Amniotic stem cell (primary cell): ENCODE measurements around the gene GABRG3.
"Not testable (repeated sequence)": the region's sequence is repeated elsewhere in the genome, so short reads cannot be mapped to it uniquely, and the experiment has no call there.

Experiments used
- DNase-seq: peaks from one replicate; lab custom pipeline; 2025; lab: John Stamatoyannopoulos, UW

The GABRG3 gene

GRCh38 chr15:27339138-27339537, 368.2 kb downstream of the GABRG3 start:
- DNase-seq: no peak

- no peak for DNase-seq
These were observed 370.9 kb downstream of the GABRG3 start for GRCh38 chr15:27341780-27342343.

- no peak for DNase-seq
These were observed 372.0 kb downstream of the GABRG3 start for GRCh38 chr15:27342991-27343390.

- no peak for DNase-seq
These were observed 381.2 kb downstream of the GABRG3 start for GRCh38 chr15:27352136-27352535.

DNA sequence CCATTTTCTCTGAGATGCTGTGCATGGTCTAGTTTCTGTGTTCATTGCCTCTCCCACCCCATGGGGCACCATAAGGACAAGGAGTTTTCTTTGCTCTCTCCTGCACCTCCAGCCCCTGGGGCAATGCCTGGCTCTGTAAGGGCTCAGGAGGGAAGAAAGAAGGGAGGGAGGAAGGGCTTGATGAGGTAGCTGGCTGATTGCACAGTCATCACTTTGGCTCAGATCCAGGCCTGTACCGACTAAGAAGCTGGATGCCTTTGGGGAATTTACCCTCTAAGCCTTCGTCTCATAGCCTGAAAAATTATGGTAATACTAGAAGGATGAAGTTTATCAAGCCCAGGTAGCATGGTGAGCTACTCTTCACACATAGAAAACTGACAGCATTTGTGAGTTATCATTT, 382.9 kb downstream of the GABRG3 start:
- DNase-seq: no peak

GRCh38 chr15:27358751-27359434, 387.9 kb downstream of the GABRG3 start:
- DNase-seq: no peak

GRCh38 chr15:27359586-27359985, 388.6 kb downstream of the GABRG3 start:
- DNase-seq: no peak

GRCh38 chr15:27360316-27360715, 389.3 kb downstream of the GABRG3 start:
- DNase-seq: no peak

DNA sequence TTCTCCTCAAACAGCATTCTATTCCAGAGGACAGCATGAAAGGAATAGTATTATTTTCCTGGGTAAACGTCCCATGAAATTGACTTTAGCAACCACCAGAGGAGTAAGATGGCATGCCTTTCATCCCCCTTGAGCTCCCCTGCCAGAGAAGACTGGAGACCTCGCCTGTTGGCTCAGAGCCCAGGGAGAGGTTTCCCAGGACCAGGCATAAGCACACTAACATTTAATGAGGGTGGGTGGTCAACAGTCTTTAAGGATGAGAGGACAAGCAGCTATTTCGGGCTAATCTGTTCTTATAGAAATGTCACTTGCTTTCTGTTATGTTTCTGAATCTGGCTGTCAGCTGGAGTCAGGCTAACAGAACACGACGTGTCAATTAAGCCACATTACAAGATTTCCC, 390.5 kb downstream of the GABRG3 start:
- DNase-seq: no peak

- DNase-seq: no peak
These were observed 394.5 kb downstream of the GABRG3 start for GRCh38 chr15:27365456-27365855.

DNA sequence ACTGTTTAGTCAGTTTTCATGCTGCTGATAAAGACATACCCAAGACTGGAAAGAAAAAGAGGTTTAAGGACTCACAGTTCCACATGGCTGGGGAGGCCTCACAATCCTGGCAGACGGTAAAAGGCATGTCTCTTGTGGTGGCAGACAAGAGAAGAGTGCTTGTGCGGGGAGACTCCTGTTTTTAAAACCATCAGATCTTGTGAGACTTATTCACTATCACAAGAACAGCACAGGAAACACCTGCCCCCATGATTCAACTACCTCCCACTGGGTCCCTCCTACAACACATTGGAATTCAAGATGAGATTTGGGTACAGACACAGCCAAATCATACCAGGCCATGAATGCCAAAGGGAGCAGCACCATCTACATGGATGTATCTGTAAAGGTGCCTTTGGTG, 406.4 kb downstream of the GABRG3 start:
- DNase-seq: not testable (repeated sequence)

DNA sequence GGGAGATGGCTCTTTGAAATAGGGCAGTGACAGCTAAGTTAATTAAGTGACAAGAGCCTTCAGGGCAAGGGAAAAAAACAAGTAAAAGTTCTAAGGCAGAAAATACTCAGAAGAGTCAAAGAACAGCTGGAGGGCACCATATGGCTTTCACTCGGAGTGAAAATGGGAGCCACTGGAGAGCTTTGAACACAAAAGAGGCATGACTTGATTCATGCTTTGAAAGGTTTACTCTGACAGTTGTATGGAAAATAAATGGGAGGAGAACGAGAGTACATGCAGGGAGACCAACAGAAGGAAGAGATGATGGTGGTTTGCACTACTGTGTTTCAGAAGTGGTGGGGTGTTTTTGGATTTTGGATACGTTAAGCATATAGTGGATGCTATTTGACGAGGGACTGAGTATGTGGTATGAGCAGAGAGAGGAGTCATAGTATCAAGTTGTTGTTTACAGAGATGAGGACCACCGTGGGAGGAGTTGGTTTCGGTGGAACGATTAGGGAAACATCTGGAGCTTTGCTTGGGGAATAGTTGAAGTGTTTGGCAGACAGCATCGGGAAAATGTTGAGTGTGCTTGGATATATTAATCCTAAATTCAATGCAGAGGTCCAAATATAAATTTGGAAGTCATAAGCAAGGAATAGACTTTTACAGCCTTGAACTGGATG, 411.5 kb downstream of the GABRG3 start:
- no peak for DNase-seq

DNA sequence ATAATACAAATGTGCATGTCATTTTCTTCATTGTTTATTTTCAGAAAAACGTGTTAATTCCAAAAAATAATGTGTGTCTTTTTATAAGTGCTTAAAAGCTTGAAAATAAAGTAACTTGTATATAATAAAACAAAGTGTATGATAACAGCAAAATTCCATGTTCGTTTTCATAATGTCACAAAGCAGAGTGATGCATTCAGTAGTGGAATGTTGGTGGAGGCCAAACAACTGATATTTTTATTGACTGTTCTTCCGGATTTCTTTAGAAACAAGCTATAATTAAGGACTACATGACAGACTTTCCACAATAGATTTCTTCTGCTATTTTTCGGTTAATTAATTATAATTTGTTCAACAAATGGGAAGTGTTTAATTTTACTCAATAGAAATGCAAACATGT, 412.7 kb downstream of the GABRG3 start:
- no peak for DNase-seq

GRCh38 chr15:27392163-27392562, 421.2 kb downstream of the GABRG3 start:
- no peak for DNase-seq

DNA sequence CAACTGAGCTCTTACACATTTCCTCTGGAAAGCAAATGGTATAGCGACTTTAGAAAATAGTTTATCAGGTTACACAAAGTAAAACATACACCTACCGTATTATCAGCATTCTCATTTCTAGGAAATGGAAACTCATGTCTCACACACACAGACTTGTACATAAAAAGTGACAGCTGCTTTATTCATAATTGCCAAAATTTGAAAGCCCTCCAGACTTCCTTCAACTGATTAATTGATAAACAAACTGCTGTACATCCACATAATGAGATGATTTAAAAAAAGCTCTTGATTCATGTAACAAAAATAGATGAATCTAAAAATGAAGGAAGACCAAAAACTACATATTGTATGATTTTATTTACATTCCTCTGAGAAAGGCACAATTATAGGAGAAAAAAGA, 425.5 kb downstream of the GABRG3 start:
- DNase-seq: no peak

GRCh38 chr15:27396996-27397395, 426.0 kb downstream of the GABRG3 start:
- DNase-seq: no peak

DNA sequence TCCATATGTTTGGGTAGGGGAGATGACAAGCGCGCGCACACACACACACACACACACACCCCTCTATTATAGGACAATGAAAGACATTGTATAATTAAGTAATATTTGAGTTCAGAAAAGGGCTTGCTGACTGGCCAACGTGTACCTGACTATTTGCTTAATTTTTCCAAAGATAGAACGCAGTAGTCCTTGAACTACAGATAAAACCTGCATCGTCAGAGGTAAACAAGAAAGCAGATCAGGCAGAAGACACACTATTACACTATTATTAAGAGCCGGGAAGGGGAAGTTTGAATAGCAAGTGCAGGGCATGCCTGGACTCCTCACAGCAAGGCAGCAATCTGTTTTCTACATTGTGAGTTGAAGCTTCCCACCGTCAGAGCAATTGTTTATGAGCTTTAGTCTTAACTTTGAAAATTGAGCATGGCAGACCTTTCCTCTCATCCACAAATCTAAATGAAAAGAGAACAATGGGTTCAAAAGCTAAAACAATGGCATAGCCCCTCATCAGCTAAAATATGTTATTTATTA, 427.7 kb downstream of the GABRG3 start:
- DNase-seq: no peak

GRCh38 chr15:27399241-27399640, 428.3 kb downstream of the GABRG3 start:
- DNase-seq: no peak

GRCh38 chr15:27401471-27401870, 430.5 kb downstream of the GABRG3 start:
- no peak for DNase-seq

GRCh38 chr15:27408428-27408827, 437.4 kb downstream of the GABRG3 start:
- no peak for DNase-seq

DNA sequence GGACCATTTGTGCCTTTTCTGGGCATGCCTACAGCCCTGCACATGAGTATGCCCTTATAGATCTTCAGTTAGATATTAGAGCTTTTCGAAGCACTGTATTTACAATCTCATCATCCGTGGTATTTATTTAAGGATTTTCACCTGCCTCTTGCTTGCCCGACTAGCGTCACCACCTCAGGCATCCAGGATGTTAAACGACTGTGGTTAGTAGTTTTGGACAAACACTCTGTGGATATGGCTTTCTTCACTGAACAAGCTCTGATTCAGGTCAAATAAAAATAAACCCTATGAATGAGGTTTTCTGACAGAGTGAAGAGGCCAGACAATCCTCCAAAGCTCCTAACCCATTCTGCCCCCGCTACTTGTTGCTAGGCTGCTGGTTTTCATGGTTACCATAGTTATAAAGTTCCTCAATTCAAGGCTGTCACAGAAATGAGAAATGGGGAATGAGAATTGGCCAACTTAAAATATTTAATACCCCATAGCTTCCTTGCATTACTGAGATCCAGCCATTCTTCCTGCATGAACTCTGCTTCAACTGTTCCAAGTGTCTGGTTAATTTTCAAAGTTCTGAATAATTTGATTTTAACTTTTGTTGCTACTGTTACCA, 440.1 kb downstream of the GABRG3 start:
- DNase-seq: no peak

- DNase-seq: no peak
These were observed 441.4 kb downstream of the GABRG3 start for GRCh38 chr15:27412415-27412814.
